Measurements from ENCODE around the gene MUC4.

MUC4 gene

DNA sequence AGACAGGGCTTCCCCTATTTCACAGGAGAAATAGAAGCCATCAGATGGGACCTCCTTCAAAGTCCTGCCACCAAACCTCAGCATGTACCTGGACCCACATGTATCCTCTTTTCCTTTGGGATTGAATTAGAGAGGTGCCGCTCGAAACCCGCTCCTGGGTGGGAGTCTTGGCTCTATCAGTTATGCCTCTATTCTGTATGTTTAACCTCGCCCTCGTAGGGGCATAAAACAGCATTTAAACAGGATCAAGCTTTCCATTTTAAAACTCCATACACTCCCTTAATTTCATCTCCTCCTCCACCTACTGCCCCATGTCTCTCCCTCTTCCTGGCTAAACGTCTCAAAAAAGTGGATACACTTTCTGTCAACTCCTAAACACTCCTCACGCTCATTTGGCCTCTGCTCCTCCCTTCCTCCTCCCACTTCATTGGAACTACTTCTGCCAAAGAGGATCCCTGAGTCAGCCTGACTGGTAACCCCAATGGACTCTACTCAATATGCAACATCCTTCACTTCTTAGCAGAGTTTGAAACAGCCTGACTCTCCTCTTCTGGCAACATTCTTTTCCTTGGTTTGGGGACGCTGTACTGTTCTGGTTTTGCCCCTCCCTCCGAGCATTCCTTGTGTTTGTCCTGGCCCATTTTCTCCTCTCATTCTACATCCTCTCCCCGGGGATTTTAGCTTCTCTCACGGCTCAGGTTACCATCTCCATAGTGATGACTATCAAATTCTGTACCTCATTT, 114.0 kb downstream of the MUC4 start:
- no peak for DNase-seq (ENCODE audit: low read depth)

Data from activated T-cell treated with anti-CD3 and anti-CD28 coated beads for 24 hours (primary cell).